ENCODE measurements around the gene CALN1. TPM values are rescaled to one million over a fixed set of nuclear protein-coding genes. Genes with fewer than 3 reads are reported as not detected.

CALN1 gene
- total RNA-seq, 1 donor from 2014 or later, result 1.9 TPM

GRCh38 chr7:72335561-72336381 is 76.4 kb downstream of the CALN1 start:
- H3K27me3 Mint-ChIP-seq, result peaks cover 80% of the 10 kb centered on the region
- no peaks in the 10 kb centered on the region for H3K4me1 Mint-ChIP-seq (ENCODE audit: unreplicated experiment)
- H3K4me3 Mint-ChIP-seq, result peak overlapping the region; percentile 74
- peaks cover 11% of the 10 kb centered on the region for H3K9me3 Mint-ChIP-seq
- no peak overlapping the region for H3K27ac Mint-ChIP-seq
- peaks cover 4% of the 10 kb centered on the region for H3K36me3 Mint-ChIP-seq
- no peak for DNase-seq (ENCODE audit: extremely low spot score, unreplicated experiment)
- no peak for TF ChIP-seq CTCF (conservative IDR thresholded peaks at IDR 0.05)

DNA sequence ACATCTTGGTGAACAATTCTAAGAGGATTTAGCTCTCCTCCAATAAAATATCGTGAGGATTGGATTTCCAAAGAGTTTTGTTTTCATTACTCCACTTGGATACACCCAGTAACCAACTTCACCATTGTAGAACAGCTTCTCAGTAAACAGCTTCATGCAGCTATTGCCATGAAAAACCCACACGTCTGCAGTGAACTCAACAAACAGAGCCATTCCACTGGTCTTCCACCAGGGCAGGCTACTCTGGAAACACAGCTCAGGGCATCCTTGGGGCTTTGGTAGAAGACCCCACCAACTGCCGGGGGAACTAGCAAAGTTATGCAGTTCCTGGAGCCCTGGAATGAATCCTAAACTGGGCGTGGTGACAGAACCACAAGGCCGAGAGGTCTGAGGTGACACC is 77.4 kb downstream of the CALN1 start:
- TF ChIP-seq CTCF (conservative IDR thresholded peaks at IDR 0.05), result no peak
- H3K4me1 Mint-ChIP-seq (ENCODE audit: unreplicated experiment), result no peaks in the 10 kb centered on the region
- H3K27ac Mint-ChIP-seq, result no peak overlapping the region
- H3K4me3 Mint-ChIP-seq, result peak overlapping the region; percentile 74
- peaks cover 11% of the 10 kb centered on the region for H3K9me3 Mint-ChIP-seq
- peaks cover 73% of the 10 kb centered on the region for H3K27me3 Mint-ChIP-seq
- H3K36me3 Mint-ChIP-seq, result peaks cover 4% of the 10 kb centered on the region
- peak; percentile 36 for DNase-seq (ENCODE audit: extremely low spot score, unreplicated experiment)

DNA sequence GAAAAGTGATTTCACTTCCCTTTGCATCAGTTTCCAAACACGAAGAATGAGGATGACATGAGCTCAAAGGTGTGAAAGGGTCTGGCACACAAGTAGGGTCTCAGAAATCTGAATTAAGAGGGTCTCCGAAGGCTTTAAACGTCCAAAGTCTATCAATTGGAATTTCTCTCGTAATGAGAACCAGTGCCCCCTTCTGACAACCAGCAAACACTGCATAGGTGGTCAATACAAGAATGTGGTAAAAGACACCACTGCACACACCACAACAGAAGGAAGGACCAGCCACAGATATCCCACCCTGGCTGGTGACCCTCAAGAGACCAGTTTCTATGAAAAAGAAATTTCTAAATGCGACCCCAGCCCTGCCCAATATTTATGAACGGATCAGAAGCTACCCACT is 78.1 kb downstream of the CALN1 start:
- Mint-ChIP-seq H3K36me3 (peaks cover 4% of the 10 kb centered on the region), H3K9me3 (peaks cover 6% of the 10 kb centered on the region), H3K4me1 (ENCODE audit: unreplicated experiment) (no peaks in the 10 kb centered on the region), H3K4me3 (peak overlapping the region; percentile 70), H3K27me3 (peaks cover 70% of the 10 kb centered on the region), H3K27ac (no peak overlapping the region)
- peak; percentile 15 for DNase-seq (ENCODE audit: extremely low spot score, unreplicated experiment)
- TF ChIP-seq CTCF (conservative IDR thresholded peaks at IDR 0.05), result peak; percentile 62

- H3K27ac Mint-ChIP-seq, result no peak overlapping the region
- H3K4me1 Mint-ChIP-seq (ENCODE audit: unreplicated experiment), result no peaks in the 10 kb centered on the region
- no peaks in the 10 kb centered on the region for H3K36me3 Mint-ChIP-seq
- no peak overlapping the region for H3K4me3 Mint-ChIP-seq
- peaks cover 12% of the 10 kb centered on the region for H3K27me3 Mint-ChIP-seq
- DNase-seq (ENCODE audit: extremely low spot score, unreplicated experiment), result no peak
- no peak for TF ChIP-seq CTCF (conservative IDR thresholded peaks at IDR 0.05)
- no peaks in the 10 kb centered on the region for H3K9me3 Mint-ChIP-seq
Measured at GRCh38 chr7:72326811-72327210, 85.3 kb downstream of the CALN1 start.

GRCh38 chr7:72326365-72326764 is 85.8 kb downstream of the CALN1 start:
- no peak for DNase-seq (ENCODE audit: extremely low spot score, unreplicated experiment)
- no peak for TF ChIP-seq CTCF (conservative IDR thresholded peaks at IDR 0.05)
- no peak overlapping the region for H3K4me3 Mint-ChIP-seq
- H3K9me3 Mint-ChIP-seq, result no peaks in the 10 kb centered on the region
- H3K4me1 Mint-ChIP-seq (ENCODE audit: unreplicated experiment), result no peaks in the 10 kb centered on the region
- H3K27ac Mint-ChIP-seq, result no peak overlapping the region
- no peaks in the 10 kb centered on the region for H3K36me3 Mint-ChIP-seq
- H3K27me3 Mint-ChIP-seq, result peaks cover 13% of the 10 kb centered on the region

Data from type B pancreatic cell (in vitro differentiated cells).